Tibial nerve (tissue), 3 donors: ENCODE results near the gene VILL.
"Not testable (repeated sequence)": the region's sequence is repeated elsewhere in the genome, so short reads cannot be mapped to it uniquely, and the experiment has no call there.

Experiments used
- POLR2A ChIP-seq, 2 donors: fragments of 450-650 bp; IDR thresholded peaks; one replicate each; pipeline ENCODE4 v1.6.1; 2017; ENCODE audit warnings: antibody characterized with exemption in 2 of 2, mild to moderate bottlenecking in 2 of 2, moderate library complexity in 2 of 2
- TF ChIP-seq, protein P1 (sequence below), 5 experiments: fragments of 200-600 bp in 3 of 5; fragments of 450-650 bp in 2 of 5; sonication (generic) in 3 of 5; IDR thresholded peaks; one replicate each; pipeline ENCODE4 v1.5.1; 2016 to 2019; ENCODE audit warnings: antibody characterized with exemption in 5 of 5, mild to moderate bottlenecking in 3 of 5, moderate library complexity in 2 of 5

DNA sequence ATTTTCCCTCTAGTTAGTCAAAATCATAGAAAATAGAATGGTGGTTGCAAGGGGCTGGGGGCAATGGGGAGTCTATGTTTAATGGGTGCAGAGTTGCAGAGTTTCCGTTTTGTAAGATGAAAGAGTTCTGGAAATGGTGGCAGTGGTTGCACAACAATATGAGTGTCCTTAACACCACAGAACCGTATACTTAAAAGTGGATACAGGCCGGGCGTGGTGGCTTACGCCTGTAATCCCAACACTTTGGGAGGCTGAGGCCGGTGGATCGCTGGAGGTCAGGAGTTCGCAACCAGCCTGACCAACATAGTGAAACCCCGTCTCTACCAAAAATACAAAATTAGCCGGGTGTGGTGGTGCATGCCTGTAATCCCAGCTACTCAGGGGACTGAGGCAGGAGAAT lies 2.2 kb upstream of the VILL start:
- TF ChIP-seq POLR2A (IDR thresholded peaks at IDR 0.05) = not testable (repeated sequence)
- TF ChIP-seq, protein P1, sequence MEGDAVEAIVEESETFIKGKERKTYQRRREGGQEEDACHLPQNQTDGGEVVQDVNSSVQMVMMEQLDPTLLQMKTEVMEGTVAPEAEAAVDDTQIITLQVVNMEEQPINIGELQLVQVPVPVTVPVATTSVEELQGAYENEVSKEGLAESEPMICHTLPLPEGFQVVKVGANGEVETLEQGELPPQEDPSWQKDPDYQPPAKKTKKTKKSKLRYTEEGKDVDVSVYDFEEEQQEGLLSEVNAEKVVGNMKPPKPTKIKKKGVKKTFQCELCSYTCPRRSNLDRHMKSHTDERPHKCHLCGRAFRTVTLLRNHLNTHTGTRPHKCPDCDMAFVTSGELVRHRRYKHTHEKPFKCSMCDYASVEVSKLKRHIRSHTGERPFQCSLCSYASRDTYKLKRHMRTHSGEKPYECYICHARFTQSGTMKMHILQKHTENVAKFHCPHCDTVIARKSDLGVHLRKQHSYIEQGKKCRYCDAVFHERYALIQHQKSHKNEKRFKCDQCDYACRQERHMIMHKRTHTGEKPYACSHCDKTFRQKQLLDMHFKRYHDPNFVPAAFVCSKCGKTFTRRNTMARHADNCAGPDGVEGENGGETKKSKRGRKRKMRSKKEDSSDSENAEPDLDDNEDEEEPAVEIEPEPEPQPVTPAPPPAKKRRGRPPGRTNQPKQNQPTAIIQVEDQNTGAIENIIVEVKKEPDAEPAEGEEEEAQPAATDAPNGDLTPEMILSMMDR (IDR thresholded peaks at IDR 0.05) = not testable (repeated sequence)
